GM12878 (cell line): ENCODE measurements around the gene CAMTA1.

Experiments
- CHD2 ChIP-seq: IDR thresholded peaks from 2 replicates; pipeline ENCODE4 v1.6.1; 2011; ENCODE audit warnings: low read depth, low read length, improper control_type of control experiment, borderline replicate concordance
- EZH2 ChIP-seq: IDR thresholded peaks from 2 replicates; pipeline ENCODE4 v1.6.1; 2012; ENCODE audit warnings: low read depth, mild to moderate bottlenecking, control low read depth, inconsistent platforms, low read length, borderline replicate concordance; ENCODE audit not compliant: control insufficient read depth
- FOXK2 ChIP-seq: fragments of 450-650 bp; IDR thresholded peaks from 2 replicates; pipeline ENCODE4 v1.6.1; 2017; ENCODE audit warnings: mild to moderate bottlenecking, moderate library complexity
- HDAC6 ChIP-seq: fragments of 200-600 bp; sonication (generic); IDR thresholded peaks from one replicate; pipeline ENCODE4 v1.8.0; 2017; ENCODE audit warnings: antibody characterized with exemption; ENCODE audit not compliant: unreplicated experiment
- MAX ChIP-seq: IDR thresholded peaks from 2 replicates; pipeline ENCODE4 v1.6.1; 2012; ENCODE audit warnings: low read depth, low read length, improper control_type of control experiment
- NBN ChIP-seq: fragments of 450-650 bp; IDR thresholded peaks from 2 replicates; pipeline ENCODE4 v1.6.1; 2016
- NFYA ChIP-seq: IDR thresholded peaks from 2 replicates; pipeline ENCODE4 v1.6.1; 2011; ENCODE audit warnings: low read depth, mild to moderate bottlenecking, low read length, improper control_type of control experiment, borderline replicate concordance
- POLR2A ChIP-seq: IDR thresholded peaks from 2 replicates; pipeline ENCODE4 v1.6.1; 2011; ENCODE audit warnings: low read depth, mild to moderate bottlenecking, low read length
- REST ChIP-seq: IDR thresholded peaks from 2 replicates; pipeline ENCODE4 v1.6.1; 2012; ENCODE audit warnings: mild to moderate bottlenecking, low read depth, low read length
- SMAD1 ChIP-seq: fragments of 450-650 bp; IDR thresholded peaks from 2 replicates; pipeline ENCODE4 v1.6.1; 2018; ENCODE audit warnings: mild to moderate bottlenecking, low read depth; ENCODE audit not compliant: partially characterized antibody
- TAF1 ChIP-seq: IDR thresholded peaks from 2 replicates; pipeline ENCODE4 v1.6.1; 2011; ENCODE audit warnings: mild to moderate bottlenecking, low read depth, low read length, borderline replicate concordance
- TCF12 ChIP-seq: IDR thresholded peaks from 2 replicates; pipeline ENCODE4 v1.6.1; 2011; ENCODE audit warnings: low read depth, mild to moderate bottlenecking, low read length
- TF ChIP-seq, protein P1 (sequence below), 3 experiments: IDR thresholded peaks in 2 of 3; conservative IDR thresholded peaks in 1 of 3; 2 replicates each; pipeline ENCODE4 v1.5.1; 2011; ENCODE audit warnings: low read depth in 3 of 3, low read length in 3 of 3, mild to moderate bottlenecking in 3 of 3, control low read depth in 2 of 3, moderate library complexity in 2 of 3, inconsistent platforms in 1 of 3, mixed read lengths in 1 of 3; ENCODE audit not compliant: control insufficient read depth in 2 of 3, insufficient read depth in 1 of 3; ENCODE audit errors: extremely low read depth in 1 of 3
- TF ChIP-seq, protein P2 (sequence below): fragments of 450-650 bp; conservative IDR thresholded peaks from 2 replicates; pipeline ENCODE4 v1.6.1; 2017; ENCODE audit warnings: mild to moderate bottlenecking, moderate library complexity

DNA sequence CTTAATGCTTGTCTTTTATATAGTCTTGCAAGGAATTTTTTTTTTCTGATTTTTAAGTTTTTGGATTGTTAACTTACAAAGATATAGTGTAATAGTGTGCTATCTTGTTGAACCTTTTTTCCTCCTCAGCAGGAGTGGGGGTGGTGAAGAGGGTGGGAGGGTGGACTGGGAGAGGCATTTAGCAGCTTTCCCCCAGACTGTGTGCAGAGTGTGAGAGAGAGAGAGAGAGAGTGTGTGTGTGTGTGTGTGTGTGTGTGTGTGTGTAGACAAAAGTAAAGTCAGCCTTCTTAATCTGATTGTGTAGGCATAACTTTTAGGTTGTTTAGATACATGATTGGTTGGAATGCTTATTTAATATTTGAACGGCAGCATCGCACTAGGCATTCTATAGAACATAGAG lies 4.9 kb downstream of the CAMTA1 start:
- TF ChIP-seq POLR2A (no peak), HDAC6 (no peak), FOXK2 (no peak), TAF1 (no peak), SMAD1 (no peak), NBN (no peak), MAX (no peak), CHD2 (no peak), REST (no peak), EZH2 (no peak), NFYA (no peak), TCF12 (no peak)
- TF ChIP-seq, protein P1, sequence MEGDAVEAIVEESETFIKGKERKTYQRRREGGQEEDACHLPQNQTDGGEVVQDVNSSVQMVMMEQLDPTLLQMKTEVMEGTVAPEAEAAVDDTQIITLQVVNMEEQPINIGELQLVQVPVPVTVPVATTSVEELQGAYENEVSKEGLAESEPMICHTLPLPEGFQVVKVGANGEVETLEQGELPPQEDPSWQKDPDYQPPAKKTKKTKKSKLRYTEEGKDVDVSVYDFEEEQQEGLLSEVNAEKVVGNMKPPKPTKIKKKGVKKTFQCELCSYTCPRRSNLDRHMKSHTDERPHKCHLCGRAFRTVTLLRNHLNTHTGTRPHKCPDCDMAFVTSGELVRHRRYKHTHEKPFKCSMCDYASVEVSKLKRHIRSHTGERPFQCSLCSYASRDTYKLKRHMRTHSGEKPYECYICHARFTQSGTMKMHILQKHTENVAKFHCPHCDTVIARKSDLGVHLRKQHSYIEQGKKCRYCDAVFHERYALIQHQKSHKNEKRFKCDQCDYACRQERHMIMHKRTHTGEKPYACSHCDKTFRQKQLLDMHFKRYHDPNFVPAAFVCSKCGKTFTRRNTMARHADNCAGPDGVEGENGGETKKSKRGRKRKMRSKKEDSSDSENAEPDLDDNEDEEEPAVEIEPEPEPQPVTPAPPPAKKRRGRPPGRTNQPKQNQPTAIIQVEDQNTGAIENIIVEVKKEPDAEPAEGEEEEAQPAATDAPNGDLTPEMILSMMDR (IDR thresholded peaks at IDR 0.05 in 2 of 3, conservative IDR thresholded peaks at IDR 0.05 in 1 of 3; ENCODE audit: control insufficient read depth in 2 of 3, extremely low read depth in 1 of 3, insufficient read depth in 1 of 3, low read depth in 3 of 3, low read length in 3 of 3), result no peak
- TF ChIP-seq, protein P2, sequence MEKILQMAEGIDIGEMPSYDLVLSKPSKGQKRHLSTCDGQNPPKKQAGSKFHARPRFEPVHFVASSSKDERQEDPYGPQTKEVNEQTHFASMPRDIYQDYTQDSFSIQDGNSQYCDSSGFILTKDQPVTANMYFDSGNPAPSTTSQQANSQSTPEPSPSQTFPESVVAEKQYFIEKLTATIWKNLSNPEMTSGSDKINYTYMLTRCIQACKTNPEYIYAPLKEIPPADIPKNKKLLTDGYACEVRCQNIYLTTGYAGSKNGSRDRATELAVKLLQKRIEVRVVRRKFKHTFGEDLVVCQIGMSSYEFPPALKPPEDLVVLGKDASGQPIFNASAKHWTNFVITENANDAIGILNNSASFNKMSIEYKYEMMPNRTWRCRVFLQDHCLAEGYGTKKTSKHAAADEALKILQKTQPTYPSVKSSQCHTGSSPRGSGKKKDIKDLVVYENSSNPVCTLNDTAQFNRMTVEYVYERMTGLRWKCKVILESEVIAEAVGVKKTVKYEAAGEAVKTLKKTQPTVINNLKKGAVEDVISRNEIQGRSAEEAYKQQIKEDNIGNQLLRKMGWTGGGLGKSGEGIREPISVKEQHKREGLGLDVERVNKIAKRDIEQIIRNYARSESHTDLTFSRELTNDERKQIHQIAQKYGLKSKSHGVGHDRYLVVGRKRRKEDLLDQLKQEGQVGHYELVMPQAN, result no peak
